Measurements from ENCODE around the gene GDI2. TPM values are rescaled to one million over a fixed set of nuclear protein-coding genes. Genes with fewer than 3 reads are reported as not detected.

GDI2 gene
- total and polyA plus RNA-seq, 2 of the 13 experiments (the other 11 are each of a cell fraction or from before 2014, with no cell fraction given) = 153 to 477 TPM

DNA sequence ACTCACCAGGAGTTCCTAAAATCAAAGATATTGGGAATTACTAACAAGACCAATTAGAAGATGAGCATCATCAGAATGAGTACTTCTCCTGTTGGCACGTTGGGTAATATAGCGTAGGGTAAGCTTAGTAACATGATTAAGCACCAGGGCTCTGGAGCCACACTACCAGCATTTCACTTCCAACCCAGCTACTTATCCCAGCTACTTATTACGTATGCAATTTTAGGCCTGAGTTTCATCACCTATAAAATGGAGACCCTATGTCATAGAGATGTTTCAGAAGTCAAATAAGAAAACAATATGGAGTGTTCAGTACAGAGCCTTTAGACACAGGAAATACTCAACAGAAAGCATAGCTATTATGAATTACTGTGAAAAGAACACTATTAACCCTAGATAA is 19.0 kb downstream of the GDI2 start:
- peaks cover 72% of the 10 kb centered on the region for H3K79me2 ChIP-seq (ENCODE audit: insufficient read depth, low read length)

DNA sequence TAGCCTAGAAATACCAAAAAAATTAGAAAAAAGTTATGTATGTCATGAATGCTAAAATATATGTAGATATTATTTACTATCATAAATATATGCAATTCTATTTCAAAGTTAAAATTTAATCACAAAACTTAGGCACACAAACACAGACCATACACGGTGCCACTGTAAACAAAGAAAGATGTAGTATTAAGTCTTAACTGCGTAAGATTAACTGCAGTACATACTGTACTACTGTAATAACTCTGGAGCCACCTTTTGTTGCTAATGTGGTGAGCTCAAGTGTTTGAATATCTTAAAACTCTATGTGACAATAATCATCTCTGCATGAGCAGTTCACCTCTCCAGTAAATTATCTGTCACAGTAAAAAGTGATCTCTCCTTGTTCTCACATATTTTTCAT is 23.6 kb downstream of the GDI2 start:
- Histone ChIP-seq H2AFZ (ENCODE audit: low read length) (no peak overlapping the region), H3K79me2 (ENCODE audit: insufficient read depth, low read length) (peaks cover 51% of the 10 kb centered on the region)
- no peak for ATAC-seq

More for the DNA sequence above, 19.0 kb downstream of the GDI2 start:
- no TSS peak for BruUV-seq (replicated peaks)
- ATAC-seq (no peak), DNase-seq (ENCODE audit: low spot score) (no peak), FAIRE-seq (no peak)
- H3K27ac ChIP-seq (ENCODE audit: extremely low read length, insufficient read depth, low read length) = no peak overlapping the region
- ChIA-PET CTCF (ENCODE audit: low intra/inter-chr PET ratio, low total read pairs) (no interaction called here), POLR2A (interaction anchor here (1.8 kb wide), 1 partner anchor 19 kb away, joined by 8 read pairs; the partner anchor contains the start of gene GDI2)
- in situ Hi-C loops (cut with HindIII; ENCODE audit: extremely low pct_ligation_motif_present, low pct_unique_long_range_greater_than_20kb) = no loop called here
- 0 out of 2 replicates have a peak, but pooled peaks cover 4% of the 10 kb centered on the region for H4K20me1 ChIP-seq (ENCODE audit: insufficient read depth, low read length)
- H3K4me1 ChIP-seq (ENCODE audit: insufficient read depth, low read length) = no peaks in the 10 kb centered on the region
- no peak overlapping the region for H3K9ac ChIP-seq (ENCODE audit: insufficient read depth, low read depth, low read length)
- H3K27me3 ChIP-seq (ENCODE audit: control insufficient read depth in 1 of 2, insufficient read depth in 2 of 2, low read length in 2 of 2) = no peaks in the 10 kb centered on the region
- no peak overlapping the region for H2AFZ ChIP-seq (ENCODE audit: low read length)
- intact Hi-C loops (cut with micrococcal nuclease; ENCODE audit: unreplicated experiment) = no loop called here
- TF ChIP-seq, protein P1, sequence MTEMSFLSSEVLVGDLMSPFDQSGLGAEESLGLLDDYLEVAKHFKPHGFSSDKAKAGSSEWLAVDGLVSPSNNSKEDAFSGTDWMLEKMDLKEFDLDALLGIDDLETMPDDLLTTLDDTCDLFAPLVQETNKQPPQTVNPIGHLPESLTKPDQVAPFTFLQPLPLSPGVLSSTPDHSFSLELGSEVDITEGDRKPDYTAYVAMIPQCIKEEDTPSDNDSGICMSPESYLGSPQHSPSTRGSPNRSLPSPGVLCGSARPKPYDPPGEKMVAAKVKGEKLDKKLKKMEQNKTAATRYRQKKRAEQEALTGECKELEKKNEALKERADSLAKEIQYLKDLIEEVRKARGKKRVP (CRISPR knock-in tag; IDR thresholded peaks at IDR 0.05) = 0 out of 4 replicates have a peak, but pooled peaks of 1 of the 2 experiments have one; percentile 55
- no peak for TF ChIP-seq GATAD1 (CRISPR knock-in tag; IDR thresholded peaks at IDR 0.05)
- WGBS (ENCODE audit: low lambda C conversion rate) = 95% methylated on average over 3 of the region's 3 CpGs
- H3K9me3 ChIP-seq (ENCODE audit: low read length) = no peaks in the 10 kb centered on the region
- H3K4me2 ChIP-seq (ENCODE audit: low read depth, low read length) = no peak overlapping the region
- H3K4me3 ChIP-seq (replicated peaks in 1 of 3; ENCODE audit: insufficient read depth in 1 of 3, low read depth in 2 of 3, low read length in 3 of 3) = no peak overlapping the region
- peaks cover 25 to 60% of the 10 kb centered on the region in 2 experiments for H3K36me3 ChIP-seq (replicated peaks in 1 of 2; ENCODE audit: control insufficient read depth in 1 of 2, insufficient read depth in 2 of 2, low read length in 2 of 2)

More for the DNA sequence above, 23.6 kb downstream of the GDI2 start:
- Histone ChIP-seq H3K27ac (ENCODE audit: extremely low read length, insufficient read depth, low read length) (no peak overlapping the region), H3K9ac (ENCODE audit: insufficient read depth, low read depth, low read length) (no peak overlapping the region), H3K4me3 (replicated peaks in 1 of 3; ENCODE audit: insufficient read depth in 1 of 3, low read depth in 2 of 3, low read length in 3 of 3) (no peak overlapping the region), H3K27me3 (ENCODE audit: control insufficient read depth in 1 of 2, insufficient read depth in 2 of 2, low read length in 2 of 2) (no peaks in the 10 kb centered on the region), H3K9me3 (ENCODE audit: low read length) (no peaks in the 10 kb centered on the region), H3K4me1 (ENCODE audit: insufficient read depth, low read length) (no peaks in the 10 kb centered on the region), H3K4me2 (ENCODE audit: low read depth, low read length) (no peak overlapping the region), H3K36me3 (replicated peaks in 1 of 2; ENCODE audit: control insufficient read depth in 1 of 2, insufficient read depth in 2 of 2, low read length in 2 of 2) (peaks cover 20 to 78% of the 10 kb centered on the region in 2 experiments), H4K20me1 (ENCODE audit: insufficient read depth, low read length) (peaks cover 14% of the 10 kb centered on the region; the same call in 1 of the 2 replicates)
- BruUV-seq (replicated peaks) = no TSS peak
- ChIA-PET POLR2A (no interaction called here), CTCF (ENCODE audit: low intra/inter-chr PET ratio, low total read pairs) (no interaction called here)
- 94% methylated on average over 2 of the region's 2 CpGs for WGBS (ENCODE audit: low lambda C conversion rate)
- no peak for TF ChIP-seq NRL (CRISPR knock-in tag; IDR thresholded peaks at IDR 0.05; ENCODE audit: borderline replicate concordance)
- TF ChIP-seq TCF12 (IDR thresholded peaks at IDR 0.05) = no peak
- TF ChIP-seq TCF12 (CRISPR knock-in tag; IDR thresholded peaks at IDR 0.05) = no peak
- TF ChIP-seq AGO2 (optimal IDR thresholded peaks at IDR 0.05; ENCODE audit: low read depth, low read length) = no peak
- no peak for TF ChIP-seq CBX1 (IDR thresholded peaks at IDR 0.05; ENCODE audit: low read depth)
- TF ChIP-seq ZNF431 (CRISPR knock-in tag; IDR thresholded peaks at IDR 0.05; ENCODE audit: borderline replicate concordance, low read depth) = no peak
- no peak for TF ChIP-seq ZNF777 (CRISPR knock-in tag; IDR thresholded peaks at IDR 0.05)
- TF ChIP-seq, protein P2, sequence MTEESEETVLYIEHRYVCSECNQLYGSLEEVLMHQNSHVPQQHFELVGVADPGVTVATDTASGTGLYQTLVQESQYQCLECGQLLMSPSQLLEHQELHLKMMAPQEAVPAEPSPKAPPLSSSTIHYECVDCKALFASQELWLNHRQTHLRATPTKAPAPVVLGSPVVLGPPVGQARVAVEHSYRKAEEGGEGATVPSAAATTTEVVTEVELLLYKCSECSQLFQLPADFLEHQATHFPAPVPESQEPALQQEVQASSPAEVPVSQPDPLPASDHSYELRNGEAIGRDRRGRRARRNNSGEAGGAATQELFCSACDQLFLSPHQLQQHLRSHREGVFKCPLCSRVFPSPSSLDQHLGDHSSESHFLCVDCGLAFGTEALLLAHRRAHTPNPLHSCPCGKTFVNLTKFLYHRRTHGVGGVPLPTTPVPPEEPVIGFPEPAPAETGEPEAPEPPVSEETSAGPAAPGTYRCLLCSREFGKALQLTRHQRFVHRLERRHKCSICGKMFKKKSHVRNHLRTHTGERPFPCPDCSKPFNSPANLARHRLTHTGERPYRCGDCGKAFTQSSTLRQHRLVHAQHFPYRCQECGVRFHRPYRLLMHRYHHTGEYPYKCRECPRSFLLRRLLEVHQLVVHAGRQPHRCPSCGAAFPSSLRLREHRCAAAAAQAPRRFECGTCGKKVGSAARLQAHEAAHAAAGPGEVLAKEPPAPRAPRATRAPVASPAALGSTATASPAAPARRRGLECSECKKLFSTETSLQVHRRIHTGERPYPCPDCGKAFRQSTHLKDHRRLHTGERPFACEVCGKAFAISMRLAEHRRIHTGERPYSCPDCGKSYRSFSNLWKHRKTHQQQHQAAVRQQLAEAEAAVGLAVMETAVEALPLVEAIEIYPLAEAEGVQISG (CRISPR knock-in tag; IDR thresholded peaks at IDR 0.05) = no peak
- no peak for TF ChIP-seq ZNF562 (CRISPR knock-in tag; IDR thresholded peaks at IDR 0.05; ENCODE audit: borderline replicate concordance)
- TF ChIP-seq, protein P3, sequence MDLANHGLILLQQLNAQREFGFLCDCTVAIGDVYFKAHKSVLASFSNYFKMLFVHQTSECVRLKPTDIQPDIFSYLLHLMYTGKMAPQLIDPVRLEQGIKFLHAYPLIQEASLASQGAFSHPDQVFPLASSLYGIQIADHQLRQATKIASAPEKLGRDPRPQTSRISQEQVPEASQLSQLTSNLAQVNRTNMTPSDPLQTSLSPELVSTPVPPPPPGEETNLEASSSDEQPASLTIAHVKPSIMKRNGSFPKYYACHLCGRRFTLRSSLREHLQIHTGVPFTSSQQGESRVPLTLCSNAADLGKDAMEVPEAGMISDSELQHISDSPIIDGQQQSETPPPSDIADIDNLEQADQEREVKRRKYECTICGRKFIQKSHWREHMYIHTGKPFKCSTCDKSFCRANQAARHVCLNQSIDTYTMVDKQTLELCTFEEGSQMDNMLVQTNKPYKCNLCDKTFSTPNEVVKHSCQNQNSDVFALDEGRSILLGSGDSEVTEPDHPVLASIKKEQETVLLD (CRISPR knock-in tag; IDR thresholded peaks at IDR 0.05; ENCODE audit: low read depth) = no peak
- in situ Hi-C loops (cut with HindIII; ENCODE audit: extremely low pct_ligation_motif_present, low pct_unique_long_range_greater_than_20kb) = no loop called here
- intact Hi-C loops (cut with micrococcal nuclease; ENCODE audit: unreplicated experiment) = no loop called here
- FAIRE-seq = no peak
- no peak for DNase-seq (ENCODE audit: low spot score)
